Occipital lobe (tissue), 2 donors: ENCODE data around the gene DNAJB11. TPM values are rescaled to one million over a fixed set of nuclear protein-coding genes. Genes with fewer than 3 reads are reported as not detected.
"Not testable (repeated sequence)": the region's sequence is repeated elsewhere in the genome, so short reads cannot be mapped to it uniquely, and the experiment has no call there.

Source experiments
- DNase-seq: peaks from one replicate; lab custom pipeline; 2025; lab: John Stamatoyannopoulos, UW
- total RNA-seq: library from RNA; depleted of rRNA; stranded (reverse); fragments of >200 nt; gene quantifications from one replicate; pipeline ENCODE4 v1.2.3, GENCODE V29; 2014

DNAJB11 gene
- total RNA-seq = 34.9 TPM

GRCh38 chr3:186570096-186570940 lies at the start of gene DNAJB11:
DNAJB11 (plus strand) TSS chr3:186570720; CDS start chr3:186570898, 178 bp downstream.
- DNase-seq = peak; percentile 99

- no peak for DNase-seq
Observed at GRCh38 chr3:186520957-186521842, 49.3 kb upstream of the DNAJB11 start.

GRCh38 chr3:186523022-186523421 lies 47.5 kb upstream of the DNAJB11 start:
- DNase-seq = no peak

GRCh38 chr3:186523434-186523833 lies 47.1 kb upstream of the DNAJB11 start:
- DNase-seq = no peak

DNA sequence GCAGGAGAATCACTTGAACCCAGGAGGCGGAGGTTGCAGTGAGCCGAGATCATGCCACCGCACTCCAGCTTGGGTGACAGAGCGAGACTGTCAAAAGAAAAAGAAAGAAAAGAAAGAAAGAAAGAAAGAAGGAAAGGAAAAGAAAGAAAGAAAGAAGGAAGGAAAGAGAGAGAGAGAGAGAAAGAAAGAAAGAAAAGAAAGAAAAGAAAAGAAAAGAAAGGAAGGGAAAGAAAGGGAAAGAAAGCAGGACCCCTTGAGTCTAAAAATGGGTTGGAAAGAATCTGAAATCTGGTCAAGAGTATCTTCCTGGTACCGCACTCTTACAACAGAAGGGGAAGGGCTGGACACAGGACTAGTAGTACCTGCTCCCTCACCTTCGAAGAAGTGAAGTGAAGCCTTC lies 45.9 kb upstream of the DNAJB11 start:
- no peak for DNase-seq

DNA sequence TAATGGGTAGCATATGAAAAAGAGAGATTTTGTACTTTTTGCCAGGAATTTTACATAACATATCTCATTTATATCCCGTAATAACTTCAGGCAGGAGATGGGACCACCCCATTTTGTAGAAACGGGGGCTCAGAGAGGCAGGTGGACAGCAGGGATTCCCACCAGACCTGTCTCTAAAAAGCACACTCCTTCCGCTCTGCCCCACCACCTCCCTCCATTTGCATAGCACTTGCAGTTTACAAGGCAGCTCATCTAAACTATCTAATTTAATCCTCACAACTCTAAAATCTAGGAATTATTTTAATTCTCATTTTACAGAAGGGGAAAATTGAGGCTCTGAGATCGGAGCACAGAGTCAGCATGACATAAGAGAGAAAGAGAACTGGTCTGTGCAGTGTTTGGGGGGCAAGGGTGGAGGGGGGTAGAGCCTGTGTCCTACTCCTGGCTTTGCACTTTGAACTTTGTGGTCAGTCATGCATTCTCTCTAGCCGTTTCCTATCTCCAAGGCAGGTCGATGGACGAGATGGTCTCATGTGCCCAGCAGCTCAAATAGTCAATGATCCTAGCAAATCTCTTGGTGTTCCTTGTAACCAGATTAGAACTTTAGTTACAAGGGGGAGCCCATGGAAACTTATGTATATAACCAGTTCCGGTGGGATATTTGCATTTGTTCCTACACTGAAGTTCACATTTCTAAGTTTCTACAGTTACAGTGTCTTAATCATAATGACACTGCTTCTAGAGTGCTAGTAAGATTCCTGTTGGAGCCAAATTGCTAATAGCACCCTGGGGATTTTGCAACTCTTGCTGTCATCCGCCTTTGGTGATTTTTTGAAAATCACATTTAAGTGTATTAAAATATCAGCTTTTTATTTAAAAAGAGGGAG lies 44.9 kb upstream of the DNAJB11 start:
- DNase-seq = no peak

- no peak for DNase-seq
Observed at GRCh38 chr3:186526256-186526606, 44.3 kb upstream of the DNAJB11 start.

DNA sequence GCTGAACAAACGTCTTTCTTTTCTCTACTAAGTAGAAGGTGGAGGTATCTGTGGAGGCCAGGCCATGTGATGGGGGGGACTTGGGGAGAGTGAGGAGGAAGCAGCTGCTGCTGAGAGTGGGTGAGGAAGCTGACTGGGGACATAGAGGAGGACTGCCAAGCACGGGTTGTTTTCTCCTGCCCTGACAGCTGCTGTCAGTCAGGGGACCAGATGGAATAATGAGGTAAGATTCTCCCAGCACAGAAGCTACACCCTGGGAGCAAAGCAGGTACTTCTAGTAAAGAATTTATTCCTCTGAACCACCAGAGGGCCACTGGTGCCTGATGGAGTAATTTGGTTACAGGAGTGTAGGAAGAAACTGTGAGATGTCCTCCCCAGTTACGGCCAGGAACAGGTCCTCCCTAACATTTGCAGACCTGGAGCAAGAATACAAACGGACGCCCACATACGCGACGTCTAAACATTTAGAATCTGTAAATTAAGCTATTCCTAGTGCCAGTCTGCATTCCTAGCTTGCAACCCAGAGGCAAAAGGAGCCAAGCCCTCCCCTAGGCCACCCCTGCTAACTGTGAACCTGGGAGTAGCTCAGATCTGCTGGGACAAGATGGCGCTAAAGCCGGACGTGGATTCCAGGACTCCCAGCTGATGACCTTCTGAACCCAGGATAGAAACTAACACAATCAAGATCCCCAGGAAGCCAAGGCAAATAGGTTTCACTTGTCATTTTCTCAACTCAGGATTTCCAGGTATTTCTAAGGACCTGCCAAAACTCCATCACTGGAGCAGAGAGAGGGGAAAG lies 41.1 kb upstream of the DNAJB11 start:
- no peak for DNase-seq

DNA sequence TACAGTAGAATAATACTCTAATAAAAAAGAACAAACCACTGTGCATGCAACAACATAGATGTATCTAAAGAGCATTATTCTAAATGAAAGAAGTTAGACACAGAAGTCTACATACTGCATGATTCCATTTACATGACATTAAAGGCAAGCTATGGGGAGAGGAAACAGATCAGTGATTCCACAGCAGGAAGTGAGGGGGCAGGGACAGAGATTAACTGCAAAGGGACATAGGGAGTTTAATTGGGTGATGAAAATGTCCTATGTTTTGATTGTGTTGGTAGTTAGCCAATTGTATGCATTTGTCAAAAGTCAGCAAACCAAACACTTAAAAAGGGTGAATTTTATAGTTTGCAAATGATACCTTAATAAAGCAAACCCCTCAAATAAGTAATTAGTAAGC lies 40.1 kb upstream of the DNAJB11 start:
- no peak for DNase-seq

GRCh38 chr3:186531694-186532093 lies 38.8 kb upstream of the DNAJB11 start:
- DNase-seq = not testable (repeated sequence)

- no peak for DNase-seq
Observed at GRCh38 chr3:186532598-186533072, 37.9 kb upstream of the DNAJB11 start.

GRCh38 chr3:186534113-186534669 lies 36.3 kb upstream of the DNAJB11 start:
- no peak for DNase-seq

- no peak for DNase-seq
Observed at GRCh38 chr3:186536883-186537844, 33.4 kb upstream of the DNAJB11 start.

GRCh38 chr3:186538779-186539178 lies 31.7 kb upstream of the DNAJB11 start:
- no peak for DNase-seq

GRCh38 chr3:186540221-186540834 lies 30.2 kb upstream of the DNAJB11 start:
- DNase-seq = peak; percentile 46

DNA sequence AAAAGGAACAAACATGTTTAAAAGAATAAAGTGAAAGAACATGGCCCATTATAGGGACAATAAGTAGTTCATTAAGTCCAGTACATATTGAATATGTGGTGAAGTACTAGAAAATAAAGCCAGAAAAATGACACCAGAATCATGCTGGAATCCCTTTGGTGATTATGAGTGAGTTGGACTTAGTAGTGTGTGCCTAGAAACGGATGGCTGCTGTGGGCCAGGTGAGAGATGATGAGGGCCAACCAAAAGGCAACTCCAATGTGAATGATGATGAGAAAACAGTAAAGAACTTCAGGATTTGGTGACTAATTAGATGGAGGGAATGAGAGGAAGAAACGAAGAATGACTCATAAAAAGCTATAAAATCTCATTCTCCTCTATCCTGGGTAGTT lies 29.7 kb upstream of the DNAJB11 start:
- no peak for DNase-seq

GRCh38 chr3:186544281-186544680 lies 26.2 kb upstream of the DNAJB11 start, which contains the start of gene CRYGS:
CRYGS (minus strand) TSS chr3:186544380; CDS start chr3:186544326, 54 bp downstream.
- DNase-seq = no peak

GRCh38 chr3:186549497-186549896 lies 21.0 kb upstream of the DNAJB11 start:
- DNase-seq = no peak
